Astrocyte of the cerebellum (primary cell): ENCODE results near the gene DNMT3A.

Experiments
- DNase-seq: peaks from one replicate; pipeline ENCODE4 v3.0.0-alpha.2; 2011; ENCODE audit warnings: low read depth
- H3K4me3 ChIP-seq: 2 replicates; pipeline ENCODE4 v1.5.1; 2011; ENCODE audit warnings: mild to moderate bottlenecking, low read depth, low read length, moderate library complexity
- in situ Hi-C: cut with HindIII; loops from 2 replicates; pipeline ENCODE4 v1.10.0; 2017; ENCODE audit warnings: low sequenced_read_pairs
- TF ChIP-seq, protein P1 (sequence below): IDR thresholded peaks from 2 replicates; pipeline ENCODE4 v1.5.1; 2012; ENCODE audit warnings: low read length, low read depth, moderate library complexity, mild to moderate bottlenecking; ENCODE audit errors: missing control alignments

The DNMT3A gene

GRCh38 chr2:25361261-25362048, 19.7 kb upstream of the DNMT3A start:
- peak overlapping the region; percentile 28 for H3K4me3 ChIP-seq
- in situ Hi-C loops: no loop called here
- no peak for DNase-seq
- TF ChIP-seq, protein P1, sequence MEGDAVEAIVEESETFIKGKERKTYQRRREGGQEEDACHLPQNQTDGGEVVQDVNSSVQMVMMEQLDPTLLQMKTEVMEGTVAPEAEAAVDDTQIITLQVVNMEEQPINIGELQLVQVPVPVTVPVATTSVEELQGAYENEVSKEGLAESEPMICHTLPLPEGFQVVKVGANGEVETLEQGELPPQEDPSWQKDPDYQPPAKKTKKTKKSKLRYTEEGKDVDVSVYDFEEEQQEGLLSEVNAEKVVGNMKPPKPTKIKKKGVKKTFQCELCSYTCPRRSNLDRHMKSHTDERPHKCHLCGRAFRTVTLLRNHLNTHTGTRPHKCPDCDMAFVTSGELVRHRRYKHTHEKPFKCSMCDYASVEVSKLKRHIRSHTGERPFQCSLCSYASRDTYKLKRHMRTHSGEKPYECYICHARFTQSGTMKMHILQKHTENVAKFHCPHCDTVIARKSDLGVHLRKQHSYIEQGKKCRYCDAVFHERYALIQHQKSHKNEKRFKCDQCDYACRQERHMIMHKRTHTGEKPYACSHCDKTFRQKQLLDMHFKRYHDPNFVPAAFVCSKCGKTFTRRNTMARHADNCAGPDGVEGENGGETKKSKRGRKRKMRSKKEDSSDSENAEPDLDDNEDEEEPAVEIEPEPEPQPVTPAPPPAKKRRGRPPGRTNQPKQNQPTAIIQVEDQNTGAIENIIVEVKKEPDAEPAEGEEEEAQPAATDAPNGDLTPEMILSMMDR: no peak

DNA sequence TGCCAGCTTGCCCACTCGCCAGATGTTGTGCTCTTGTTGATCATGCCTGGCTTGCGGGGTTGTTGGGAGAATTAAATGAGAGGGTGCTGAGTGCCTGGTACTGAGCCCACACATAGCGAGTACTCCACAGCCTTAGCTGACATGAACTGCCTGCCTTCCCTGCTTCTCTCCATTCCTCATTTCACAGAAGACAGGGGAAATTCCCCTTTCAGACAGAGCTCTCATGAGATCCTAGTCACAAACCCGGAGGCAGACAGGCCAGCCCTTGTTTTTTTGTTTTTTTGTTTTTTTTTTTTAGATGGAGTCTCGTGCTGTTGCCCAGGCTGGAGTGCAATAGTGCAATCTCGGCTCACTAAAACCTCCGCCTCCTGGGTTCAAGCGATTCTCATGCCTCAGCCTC, 17.1 kb upstream of the DNMT3A start:
- TF ChIP-seq, protein P1: no peak
- no peak for DNase-seq
- in situ Hi-C loops: no loop called here
- H3K4me3 ChIP-seq: no peak overlapping the region

- no peak overlapping the region for H3K4me3 ChIP-seq
- DNase-seq: no peak
- TF ChIP-seq, protein P1: no peak
- in situ Hi-C loops: no loop called here
Measured at GRCh38 chr2:25358249-25358815, 16.6 kb upstream of the DNMT3A start.

DNA sequence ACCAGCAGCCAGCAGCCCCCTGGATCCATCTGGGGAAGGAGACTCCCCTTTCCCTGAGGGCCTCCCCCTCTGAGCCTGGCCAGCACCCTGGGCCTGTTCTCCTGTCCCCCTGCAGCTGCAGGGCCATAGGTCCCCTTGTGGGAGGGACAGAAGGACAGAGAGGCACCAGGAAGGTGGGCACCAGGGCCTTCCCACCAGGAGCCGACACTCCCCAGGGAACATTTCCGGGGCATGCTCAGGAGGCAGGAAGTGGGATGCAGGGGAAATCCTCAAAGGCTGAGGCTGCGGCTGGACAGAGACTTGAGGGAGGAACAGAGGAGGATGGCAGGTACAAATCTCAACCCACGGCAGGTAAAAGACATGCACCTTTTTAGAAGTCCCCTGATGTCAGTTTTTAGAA, 14.4 kb upstream of the DNMT3A start:
- DNase-seq: no peak
- in situ Hi-C loops: no loop called here
- H3K4me3 ChIP-seq: no peak overlapping the region
- TF ChIP-seq, protein P1: no peak

DNA sequence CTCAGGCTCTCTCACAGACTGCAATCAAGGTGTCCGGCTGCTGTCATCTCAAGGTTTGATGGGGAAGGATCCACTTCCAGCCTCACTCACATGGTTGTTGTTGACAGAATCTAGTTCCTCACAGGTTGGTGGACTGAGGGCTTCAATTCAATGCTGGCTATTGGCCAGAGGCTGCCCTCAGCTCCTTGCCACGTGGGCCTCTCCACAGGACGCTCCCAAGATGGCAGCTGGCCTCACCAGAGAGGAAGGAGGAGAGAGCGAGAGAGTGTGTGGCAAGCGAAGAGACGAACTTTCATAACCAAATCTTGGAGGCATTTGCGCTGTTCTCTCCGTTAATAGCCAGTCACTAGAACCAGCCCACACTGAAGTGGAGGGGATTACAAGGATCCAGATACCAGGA, 13.5 kb upstream of the DNMT3A start:
- DNase-seq: no peak
- in situ Hi-C loops: no loop called here
- TF ChIP-seq, protein P1: no peak
- H3K4me3 ChIP-seq: no peak overlapping the region

GRCh38 chr2:25354116-25354515, 12.4 kb upstream of the DNMT3A start:
- H3K4me3 ChIP-seq: no peak overlapping the region
- no peak for DNase-seq
- in situ Hi-C loops: no loop called here
- TF ChIP-seq, protein P1: no peak
